ENCODE data around the gene NOTUM. TPM values are rescaled to one million over a fixed set of nuclear protein-coding genes. Genes with fewer than 3 reads are reported as not detected.

NOTUM gene
- total and polyA plus RNA-seq, 12 donors: 0.07 to 9.7 (median 0.69) TPM; not detected in 3

GRCh38 chr17:82000803-82001570, 40.0 kb upstream of the NOTUM start:
- Histone ChIP-seq H3K36me3 (replicated peaks in 1 of 2) (no peaks in the 10 kb centered on the region), H3K27ac (no peak overlapping the region), H3K9me3 (replicated peaks in 1 of 3) (no peaks in the 10 kb centered on the region), H3K4me3 (no peak overlapping the region), H3K4me1 (replicated peaks in 1 of 2) (peaks cover 4 to 12% of the 10 kb centered on the region in 2 donors), H3K27me3 (no peaks in the 10 kb centered on the region)
- DNase-seq: no peak
- no peak for TF ChIP-seq CTCF (IDR thresholded peaks at IDR 0.05)
- TF ChIP-seq POLR2A (IDR thresholded peaks at IDR 0.05): no peak
- intact Hi-C loops (cut with DNase I): no loop called here
- 81 to 89% (median 86%) methylated on average over 9 to 32 of the region's 32 CpGs for WGBS, 4 donors

- Histone ChIP-seq H3K9me3 (replicated peaks in 1 of 3) (no peaks in the 10 kb centered on the region), H3K27ac (no peak overlapping the region), H3K27me3 (no peaks in the 10 kb centered on the region), H3K4me1 (replicated peaks in 1 of 2) (peaks cover 4 to 12% of the 10 kb centered on the region in 2 donors), H3K4me3 (no peak overlapping the region), H3K36me3 (replicated peaks in 1 of 2) (no peaks in the 10 kb centered on the region)
- WGBS, 4 donors: 80 to 89% (median 84%) methylated on average over 17 to 36 of the region's 36 CpGs
- intact Hi-C loops (cut with DNase I): no loop called here
- no peak for DNase-seq
- TF ChIP-seq POLR2A (IDR thresholded peaks at IDR 0.05) (no peak), CTCF (IDR thresholded peaks at IDR 0.05) (no peak)
Measured at GRCh38 chr17:81999976-82000802, 39.2 kb upstream of the NOTUM start.

GRCh38 chr17:81999587-81999975, 38.6 kb upstream of the NOTUM start:
- no peaks in the 10 kb centered on the region for H3K27me3 ChIP-seq
- H3K4me1 ChIP-seq (replicated peaks in 1 of 2): peaks cover 4 to 12% of the 10 kb centered on the region in 2 donors
- H3K27ac ChIP-seq: no peak overlapping the region
- no peak for TF ChIP-seq CTCF (IDR thresholded peaks at IDR 0.05)
- no peak for TF ChIP-seq POLR2A (IDR thresholded peaks at IDR 0.05)
- H3K36me3 ChIP-seq (replicated peaks in 1 of 2): no peaks in the 10 kb centered on the region
- no peaks in the 10 kb centered on the region for H3K9me3 ChIP-seq (replicated peaks in 1 of 3)
- no peak overlapping the region for H3K4me3 ChIP-seq
- DNase-seq: no peak
- 93 to 95% (median 93%) methylated on average over 9 to 12 of the region's 12 CpGs for WGBS, 4 donors
- intact Hi-C loops (cut with DNase I): no loop called here

GRCh38 chr17:81998691-81999438, 37.9 kb upstream of the NOTUM start:
- Histone ChIP-seq H3K9me3 (replicated peaks in 1 of 3) (no peaks in the 10 kb centered on the region), H3K36me3 (replicated peaks in 1 of 2) (no peaks in the 10 kb centered on the region), H3K4me3 (no peak overlapping the region), H3K27ac (no peak overlapping the region), H3K27me3 (no peaks in the 10 kb centered on the region), H3K4me1 (replicated peaks in 1 of 2) (peaks cover 4 to 8% of the 10 kb centered on the region in 2 donors)
- TF ChIP-seq POLR2A (IDR thresholded peaks at IDR 0.05): no peak
- TF ChIP-seq CTCF (IDR thresholded peaks at IDR 0.05): no peak
- WGBS, 4 donors: 78 to 96% (median 89%) methylated on average over 9 to 14 of the region's 14 CpGs
- no peak for DNase-seq
- intact Hi-C loops (cut with DNase I): no loop called here
